SK-N-SH treated with all-trans-retinoic acid at 6 μM for 48 hours (cell line): ENCODE data around the gene MICA.
A peak's percentile ranks its signal among the peaks of the same experiment; 100 is the strongest.

ENCODE experiments used
- ATAC-seq: fragments of 200-7000 bp; cut with Tn5 transposase; 3 replicates; pipeline ENCODE4 v1.9.1; 2020; ENCODE audit warnings: mild to moderate bottlenecking, moderate library complexity
- BACH2 ChIP-seq: fragments of 250-450 bp; sonication (Bioruptor Pico); IDR thresholded peaks from 2 replicates; pipeline ENCODE4 v1.9.0; 2021; ENCODE audit warnings: mild to moderate bottlenecking, borderline replicate concordance
- CREB5 ChIP-seq: fragments of 250-450 bp; sonication (Bioruptor Pico); IDR thresholded peaks from 2 replicates; pipeline ENCODE4 v1.5.1; 2020; ENCODE audit warnings: low read depth, mild to moderate bottlenecking, moderate library complexity
- CSDC2 ChIP-seq: fragments of 250-450 bp; sonication (Bioruptor Pico); IDR thresholded peaks from 2 replicates; pipeline ENCODE4 v1.5.0; 2020; ENCODE audit warnings: mild to moderate bottlenecking, moderate library complexity
- ESRRG ChIP-seq: fragments of 250-450 bp; sonication (Bioruptor Pico); IDR thresholded peaks from 2 replicates; pipeline ENCODE4 v1.6.1; 2021; ENCODE audit warnings: mild to moderate bottlenecking
- GLIS3 ChIP-seq: fragments of 250-450 bp; sonication (Bioruptor Pico); IDR thresholded peaks from 2 replicates; pipeline ENCODE4 v1.5.0; 2020; ENCODE audit warnings: mild to moderate bottlenecking, moderate library complexity
- ISL1 ChIP-seq: fragments of 250-450 bp; sonication (Bioruptor Pico); IDR thresholded peaks from 2 replicates; pipeline ENCODE4 v2.1.2; 2022; ENCODE audit warnings: mild to moderate bottlenecking, moderate library complexity
- OSR1 ChIP-seq: fragments of 250-450 bp; sonication (Bioruptor Pico); IDR thresholded peaks from 2 replicates; pipeline ENCODE4 v1.8.0; 2022; ENCODE audit warnings: moderate library complexity, mild to moderate bottlenecking, inconsistent platforms
- PATZ1 ChIP-seq: fragments of 250-450 bp; sonication (Bioruptor Pico); IDR thresholded peaks from 2 replicates; pipeline ENCODE4 v1.8.0; 2020; ENCODE audit warnings: mild to moderate bottlenecking, moderate library complexity, borderline replicate concordance
- PPARA ChIP-seq: fragments of 250-450 bp; sonication (Bioruptor Pico); IDR thresholded peaks from 2 replicates; pipeline ENCODE4 v1.5.0; 2020; ENCODE audit warnings: mild to moderate bottlenecking, borderline replicate concordance
- RARB ChIP-seq: fragments of 250-450 bp; sonication (Bioruptor Pico); IDR thresholded peaks from 2 replicates; pipeline ENCODE4 v1.8.0; 2021; ENCODE audit warnings: mild to moderate bottlenecking, moderate library complexity
- SNAI2 ChIP-seq: fragments of 250-450 bp; sonication (Bioruptor Pico); IDR thresholded peaks from 2 replicates; pipeline ENCODE4 v1.5.0; 2020; ENCODE audit warnings: mild to moderate bottlenecking, moderate library complexity
- TCF4 ChIP-seq: fragments of 250-450 bp; sonication (Bioruptor Pico); IDR thresholded peaks from 2 replicates; pipeline ENCODE4 v1.8.0; 2021; ENCODE audit warnings: mild to moderate bottlenecking, moderate library complexity, borderline replicate concordance
- TSHZ2 ChIP-seq: fragments of 250-450 bp; sonication (Bioruptor Pico); IDR thresholded peaks from 2 replicates; pipeline ENCODE4 v1.5.0; 2020; ENCODE audit warnings: mild to moderate bottlenecking, moderate library complexity
- ZC3H10 ChIP-seq: fragments of 250-450 bp; sonication (Bioruptor Pico); IDR thresholded peaks from 2 replicates; pipeline ENCODE4 v1.5.1; 2021; ENCODE audit warnings: mild to moderate bottlenecking, moderate library complexity
- ZFP3 ChIP-seq: fragments of 250-450 bp; sonication (Bioruptor Pico); IDR thresholded peaks from 2 replicates; pipeline ENCODE4 v1.5.0; 2020; ENCODE audit warnings: mild to moderate bottlenecking, moderate library complexity
- ZNF70 ChIP-seq: fragments of 450-650 bp; formaldehyde crosslinking; IDR thresholded peaks from 2 replicates; pipeline ENCODE4 v1.5.0; 2020; ENCODE audit warnings: mild to moderate bottlenecking, moderate library complexity
- ZNF8 ChIP-seq: fragments of 450-650 bp; formaldehyde crosslinking; IDR thresholded peaks from 2 replicates; pipeline ENCODE4 v1.5.0; 2020; ENCODE audit warnings: mild to moderate bottlenecking, moderate library complexity
- TF ChIP-seq, protein P1 (sequence below): fragments of 250-450 bp; sonication (Bioruptor Pico); IDR thresholded peaks from 2 replicates; pipeline ENCODE4 v1.5.1; 2021; ENCODE audit warnings: mild to moderate bottlenecking, moderate library complexity

Gene MICA

DNA sequence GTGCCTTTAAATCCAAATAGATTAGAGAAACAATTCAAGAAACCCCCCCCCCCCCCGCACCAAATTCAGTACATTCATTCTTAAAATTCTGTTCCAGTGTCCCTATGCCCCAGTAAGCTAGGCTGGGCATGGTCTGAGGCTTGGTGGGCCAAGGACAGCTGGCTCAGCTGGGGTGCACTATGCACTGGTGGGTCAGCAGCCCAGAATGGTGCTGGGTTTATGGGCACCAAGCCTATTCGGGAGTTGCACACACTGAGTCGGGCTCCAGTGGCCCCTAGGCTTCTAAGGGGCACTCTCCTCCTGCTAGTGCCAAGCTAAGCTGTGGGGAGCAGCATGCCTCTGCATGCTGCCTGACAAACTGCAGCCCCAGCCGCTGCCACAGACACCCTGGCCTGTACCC is 26.4 kb upstream of the MICA start:
- TF ChIP-seq TCF4 (CRISPR knock-in tag) (no peak), ISL1 (CRISPR knock-in tag) (no peak), CREB5 (CRISPR knock-in tag) (no peak), PATZ1 (CRISPR knock-in tag) (no peak), ZFP3 (CRISPR knock-in tag) (no peak), PPARA (CRISPR knock-in tag) (no peak), ESRRG (CRISPR knock-in tag) (no peak), CSDC2 (no peak), BACH2 (CRISPR knock-in tag) (no peak), ZC3H10 (CRISPR knock-in tag) (no peak)
- no peak for ATAC-seq

- no peak for ATAC-seq
- TF ChIP-seq ZNF8 (CRISPR knock-in tag): no peak
- no peak for TF ChIP-seq CREB5 (CRISPR knock-in tag)
- no peak for TF ChIP-seq PPARA (CRISPR knock-in tag)
- no peak for TF ChIP-seq ZFP3 (CRISPR knock-in tag)
- TF ChIP-seq ZC3H10 (CRISPR knock-in tag): no peak
- TF ChIP-seq TCF4 (CRISPR knock-in tag): no peak
- TF ChIP-seq GLIS3 (CRISPR knock-in tag): no peak
Observed at GRCh38 chr6:31378062-31378720, 25.2 kb upstream of the MICA start.

GRCh38 chr6:31378721-31379103 is 24.7 kb upstream of the MICA start:
- TF ChIP-seq CSDC2 (no peak), OSR1 (CRISPR knock-in tag) (no peak), ESRRG (CRISPR knock-in tag) (no peak)
- TF ChIP-seq, protein P1, sequence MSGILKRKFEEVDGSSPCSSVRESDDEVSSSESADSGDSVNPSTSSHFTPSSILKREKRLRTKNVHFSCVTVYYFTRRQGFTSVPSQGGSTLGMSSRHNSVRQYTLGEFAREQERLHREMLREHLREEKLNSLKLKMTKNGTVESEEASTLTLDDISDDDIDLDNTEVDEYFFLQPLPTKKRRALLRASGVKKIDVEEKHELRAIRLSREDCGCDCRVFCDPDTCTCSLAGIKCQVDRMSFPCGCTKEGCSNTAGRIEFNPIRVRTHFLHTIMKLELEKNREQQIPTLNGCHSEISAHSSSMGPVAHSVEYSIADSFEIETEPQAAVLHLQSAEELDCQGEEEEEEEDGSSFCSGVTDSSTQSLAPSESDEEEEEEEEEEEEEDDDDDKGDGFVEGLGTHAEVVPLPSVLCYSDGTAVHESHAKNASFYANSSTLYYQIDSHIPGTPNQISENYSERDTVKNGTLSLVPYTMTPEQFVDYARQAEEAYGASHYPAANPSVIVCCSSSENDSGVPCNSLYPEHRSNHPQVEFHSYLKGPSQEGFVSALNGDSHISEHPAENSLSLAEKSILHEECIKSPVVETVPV (CRISPR knock-in tag): no peak
- no peak for ATAC-seq

DNA sequence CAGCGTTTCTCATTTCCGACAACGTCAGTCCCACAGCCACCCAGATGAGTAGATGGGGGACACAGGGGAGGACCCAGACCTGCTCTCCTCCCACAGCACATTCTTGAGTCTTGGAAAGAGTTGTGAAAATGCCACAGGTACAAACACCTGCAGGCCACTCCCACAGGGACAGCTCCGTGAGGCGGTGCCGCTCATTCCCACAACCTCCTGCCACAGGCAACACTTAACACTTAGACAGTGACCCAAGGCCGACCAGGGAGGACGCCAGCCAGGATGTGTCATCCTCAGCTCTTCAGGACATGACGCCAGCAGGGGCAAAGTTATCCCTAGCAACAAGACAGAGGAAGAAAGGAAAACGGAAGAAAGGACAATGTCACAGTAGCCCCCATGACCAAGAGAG is 23.5 kb upstream of the MICA start:
- peak; percentile 22; the same call in 1 of the 3 replicates for ATAC-seq
- TF ChIP-seq CREB5 (CRISPR knock-in tag) (no peak), ZNF8 (CRISPR knock-in tag) (no peak), TCF4 (CRISPR knock-in tag) (no peak), ZFP3 (CRISPR knock-in tag) (no peak), BACH2 (CRISPR knock-in tag) (no peak)

GRCh38 chr6:31381666-31382065 is 21.7 kb upstream of the MICA start:
- TF ChIP-seq BACH2 (CRISPR knock-in tag) (no peak), ZFP3 (CRISPR knock-in tag) (no peak), CSDC2 (no peak), ZNF70 (CRISPR knock-in tag) (no peak), TSHZ2 (no peak), ZNF8 (CRISPR knock-in tag) (no peak), SNAI2 (CRISPR knock-in tag) (no peak), CREB5 (CRISPR knock-in tag) (no peak), RARB (CRISPR knock-in tag) (no peak), ZC3H10 (CRISPR knock-in tag) (no peak), TCF4 (CRISPR knock-in tag) (no peak), GLIS3 (CRISPR knock-in tag) (no peak), ISL1 (CRISPR knock-in tag) (no peak)
- TF ChIP-seq, protein P1 (CRISPR knock-in tag): no peak
- ATAC-seq: no peak
